ENCODE data around the gene CMTM8.

Gene CMTM8

DNA sequence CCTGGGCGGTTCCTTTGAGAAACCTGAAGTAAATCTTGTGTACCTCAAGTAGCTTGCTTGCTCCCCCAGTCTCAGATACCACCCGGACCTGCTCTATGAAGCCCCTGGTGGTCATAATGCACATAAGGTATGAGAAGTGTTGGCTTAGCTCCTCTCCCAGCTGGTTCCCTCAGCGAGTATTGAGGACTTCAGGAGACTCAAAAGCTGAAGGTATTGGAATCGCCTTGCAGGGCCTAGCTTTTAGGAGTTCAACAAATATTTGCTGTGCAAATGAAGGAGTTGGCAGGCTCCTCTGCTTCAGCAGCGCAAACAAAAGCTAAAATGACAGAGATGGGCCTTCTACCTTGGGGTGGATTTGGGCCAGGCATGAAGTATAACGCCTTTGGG is 1.7 kb downstream of the CMTM8 start:
- peak; percentile 65 for TF ChIP-seq CTCF (conservative IDR thresholded peaks at IDR 0.05; ENCODE audit: low read depth, low read length)
- Histone ChIP-seq H3K36me3 (ENCODE audit: insufficient read depth) (no peaks in the 10 kb centered on the region), H3K9ac (no peak overlapping the region), H4K20me1 (ENCODE audit: insufficient read depth) (no peaks in the 10 kb centered on the region), H3K4me2 (peak overlapping the region; percentile 26), H3K27me3 (ENCODE audit: insufficient read depth, low read depth) (no peaks in the 10 kb centered on the region), H2AFZ (ENCODE audit: low read depth) (no peak overlapping the region), H3K4me1 (ENCODE audit: low read depth, poor library complexity, severe bottlenecking) (peaks cover 24% of the 10 kb centered on the region), H3K4me3 (IDR thresholded peaks at IDR 0.05; ENCODE audit: insufficient read depth, low read depth, low read length) (no peak overlapping the region), H3K27ac (no peak overlapping the region), H3K79me2 (ENCODE audit: insufficient read depth, low read depth) (0 out of 2 replicates have a peak, but pooled peaks cover 6% of the 10 kb centered on the region)

DNA sequence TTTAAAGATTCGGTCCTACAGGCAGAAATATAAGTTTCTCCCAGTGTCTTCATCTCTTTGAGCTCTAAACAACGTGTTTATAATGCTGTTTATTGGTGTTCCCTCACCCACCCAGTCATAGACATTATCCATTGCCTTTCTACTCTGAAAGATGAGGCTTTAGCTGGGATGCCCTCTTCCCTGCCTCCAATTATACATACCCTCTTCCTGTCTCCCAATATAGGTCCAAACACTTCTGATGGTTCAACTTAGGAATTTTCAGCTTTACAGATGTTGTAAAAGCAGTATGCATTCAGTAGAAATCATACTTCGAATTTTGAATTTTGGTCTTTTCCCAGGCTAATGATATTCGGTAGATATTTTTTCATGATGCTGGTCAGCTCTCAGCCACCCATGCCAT is 2.6 kb downstream of the CMTM8 start:
- Histone ChIP-seq H3K4me2 (no peak overlapping the region), H3K4me3 (IDR thresholded peaks at IDR 0.05; ENCODE audit: insufficient read depth, low read depth, low read length) (no peak overlapping the region), H3K27ac (no peak overlapping the region), H3K36me3 (ENCODE audit: insufficient read depth) (no peaks in the 10 kb centered on the region), H3K27me3 (ENCODE audit: insufficient read depth, low read depth) (no peaks in the 10 kb centered on the region), H3K9ac (no peak overlapping the region), H3K4me1 (ENCODE audit: low read depth, poor library complexity, severe bottlenecking) (peaks cover 25% of the 10 kb centered on the region), H4K20me1 (ENCODE audit: insufficient read depth) (no peaks in the 10 kb centered on the region), H2AFZ (ENCODE audit: low read depth) (no peak overlapping the region), H3K79me2 (ENCODE audit: insufficient read depth, low read depth) (0 out of 2 replicates have a peak, but pooled peaks cover 6% of the 10 kb centered on the region)
- no peak for TF ChIP-seq CTCF (conservative IDR thresholded peaks at IDR 0.05; ENCODE audit: low read depth, low read length)

- Histone ChIP-seq H3K4me1 (ENCODE audit: low read depth, poor library complexity, severe bottlenecking) (peaks cover 44% of the 10 kb centered on the region), H2AFZ (ENCODE audit: low read depth) (no peak overlapping the region), H3K4me3 (IDR thresholded peaks at IDR 0.05; ENCODE audit: insufficient read depth, low read depth, low read length) (no peak overlapping the region), H3K9ac (no peak overlapping the region), H3K27ac (no peak overlapping the region), H3K4me2 (no peak overlapping the region), H3K79me2 (ENCODE audit: insufficient read depth, low read depth) (0 out of 2 replicates have a peak, but pooled peaks cover 6% of the 10 kb centered on the region), H4K20me1 (ENCODE audit: insufficient read depth) (no peaks in the 10 kb centered on the region), H3K27me3 (ENCODE audit: insufficient read depth, low read depth) (no peaks in the 10 kb centered on the region), H3K36me3 (ENCODE audit: insufficient read depth) (no peaks in the 10 kb centered on the region)
- TF ChIP-seq CTCF (conservative IDR thresholded peaks at IDR 0.05; ENCODE audit: low read depth, low read length): no peak
Observed at GRCh38 chr3:32243519-32243918, 5.0 kb downstream of the CMTM8 start.

DNA sequence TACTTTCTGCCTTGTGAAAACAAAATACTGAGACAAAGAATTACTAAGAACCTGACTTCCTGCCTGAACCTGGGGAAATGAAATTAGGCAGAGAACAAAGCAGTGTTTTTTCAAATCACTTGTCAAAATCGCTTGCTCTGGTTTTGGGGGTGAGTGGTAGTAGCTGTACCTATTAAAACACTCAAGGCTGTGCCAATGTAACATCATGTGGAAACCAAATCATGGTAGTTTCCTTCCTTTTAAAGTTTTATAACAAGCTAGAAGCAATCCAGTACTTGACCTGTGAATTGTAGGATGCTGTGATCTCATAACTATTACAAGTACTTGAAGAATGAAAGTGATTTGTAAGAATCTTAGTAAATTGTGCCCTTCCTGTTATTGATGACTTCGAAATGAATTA is 6.7 kb downstream of the CMTM8 start:
- peaks cover 58% of the 10 kb centered on the region for H3K4me1 ChIP-seq (ENCODE audit: low read depth, poor library complexity, severe bottlenecking)
- no peaks in the 10 kb centered on the region for H3K36me3 ChIP-seq (ENCODE audit: insufficient read depth)
- H3K27ac ChIP-seq: no peak overlapping the region
- no peak overlapping the region for H3K4me2 ChIP-seq
- no peak overlapping the region for H2AFZ ChIP-seq (ENCODE audit: low read depth)
- H3K4me3 ChIP-seq (IDR thresholded peaks at IDR 0.05; ENCODE audit: insufficient read depth, low read depth, low read length): no peak overlapping the region
- H3K9ac ChIP-seq: no peak overlapping the region
- H3K79me2 ChIP-seq (ENCODE audit: insufficient read depth, low read depth): 0 out of 2 replicates have a peak, but pooled peaks cover 6% of the 10 kb centered on the region
- no peak for TF ChIP-seq CTCF (conservative IDR thresholded peaks at IDR 0.05; ENCODE audit: low read depth, low read length)
- H3K27me3 ChIP-seq (ENCODE audit: insufficient read depth, low read depth): no peaks in the 10 kb centered on the region
- H4K20me1 ChIP-seq (ENCODE audit: insufficient read depth): no peaks in the 10 kb centered on the region

Data from KMS-11 (cell line).